Tibial artery (tissue), 4 donors: ENCODE results near the gene SEC61B.

Experiments
- DNase-seq, 2 donors: peaks; one replicate each; pipeline ENCODE4 v3.0.0-alpha.2; 2019
- H3K27ac ChIP-seq, 2 donors: fragments of 200-600 bp; sonication (generic) in 1 of 2; 1 replicate in 1 of 2; 2 replicates in 1 of 2; pipeline ENCODE4 v1.5.1; 2018 to 2019; ENCODE audit warnings: mild to moderate bottlenecking in 1 of 2
- H3K27me3 ChIP-seq, 2 donors: fragments of 200-600 bp; sonication (generic) in 1 of 2; one replicate each; pipeline versions ENCODE4 v1.5.1 to v1.6.0; 2016 to 2019
- H3K36me3 ChIP-seq, 3 donors: fragments of 200-600 bp; sonication (generic) in 2 of 3; one replicate each; pipeline ENCODE4 v1.5.1; 2016 to 2019; ENCODE audit warnings: mild to moderate bottlenecking in 2 of 3
- H3K4me1 ChIP-seq, 4 donors: fragments of 200-600 bp; sonication (generic) in 2 of 4; 1 replicate in 3 of 4; 2 replicates in 1 of 4; pipeline ENCODE4 v1.5.1; 2016 to 2019
- H3K4me3 ChIP-seq, 2 donors: fragments of 200-600 bp; sonication (generic) in 1 of 2; 1 replicate in 1 of 2; 2 replicates in 1 of 2; pipeline ENCODE4 v1.5.1; 2018 to 2019; ENCODE audit warnings: mild to moderate bottlenecking in 2 of 2
- H3K9me3 ChIP-seq, 3 donors: fragments of 200-600 bp; sonication (generic) in 1 of 3; one replicate each; pipeline ENCODE4 v1.5.1; 2016 to 2019
- CTCF ChIP-seq, 2 experiments: fragments of 200-600 bp in 1 of 2; fragments of 450-650 bp in 1 of 2; IDR thresholded peaks; one replicate each; pipeline ENCODE4 v1.5.1; 2017 to 2019; ENCODE audit warnings: antibody characterized with exemption in 2 of 2, mild to moderate bottlenecking in 1 of 2, moderate library complexity in 1 of 2
- intact Hi-C: fragments of 100-400 bp; cut with DNase I; formaldehyde crosslinking; loops from one replicate; pipeline ENCODE4 v1.15.0; 2023; ENCODE audit warnings: low total_unique reads

SEC61B gene

GRCh38 chr9:99182356-99182755 lies 39.7 kb upstream of the SEC61B start:
- H3K36me3 ChIP-seq: no peaks in the 10 kb centered on the region
- no peak for DNase-seq
- H3K4me1 ChIP-seq: peaks cover 0 to 11% (median 3%) of the 10 kb centered on the region in 4 donors
- TF ChIP-seq CTCF (IDR thresholded peaks at IDR 0.05): no peak
- no peak overlapping the region for H3K4me3 ChIP-seq
- no peak overlapping the region for H3K27ac ChIP-seq
- intact Hi-C loops: loop anchor here (10.0 kb wide), 1 partner anchor 622 kb away; no protein-coding TSS in a partner anchor
- no peaks in the 10 kb centered on the region for H3K9me3 ChIP-seq
- no peaks in the 10 kb centered on the region for H3K27me3 ChIP-seq

DNA sequence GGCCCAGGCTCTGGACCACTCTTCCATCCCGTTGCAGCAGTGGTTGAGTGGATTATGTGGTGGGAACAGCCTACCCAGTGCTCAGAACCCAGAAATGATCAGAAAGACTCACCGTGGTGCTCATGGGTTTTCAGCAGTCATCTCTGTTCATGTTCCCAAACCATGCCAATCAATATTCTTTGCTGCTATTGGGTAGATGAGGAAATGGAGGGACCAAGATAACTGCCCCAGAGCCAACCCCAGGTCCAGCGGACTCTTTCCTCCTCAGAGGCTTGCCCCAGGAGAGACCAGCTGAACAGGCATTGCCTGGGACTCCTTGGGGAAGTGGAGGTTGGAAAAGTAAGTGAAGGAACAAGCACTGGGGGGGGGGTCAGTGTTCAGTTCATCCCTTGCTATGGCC lies 38.5 kb upstream of the SEC61B start:
- no peaks in the 10 kb centered on the region for H3K36me3 ChIP-seq
- no peak overlapping the region for H3K27ac ChIP-seq
- H3K4me3 ChIP-seq: no peak overlapping the region
- H3K27me3 ChIP-seq: no peaks in the 10 kb centered on the region
- intact Hi-C loops: loop anchor here (10.0 kb wide), 1 partner anchor 621 kb away; no protein-coding TSS in a partner anchor
- no peak for DNase-seq
- H3K9me3 ChIP-seq: no peaks in the 10 kb centered on the region
- peaks cover 0 to 11% (median 3%) of the 10 kb centered on the region in 4 donors for H3K4me1 ChIP-seq
- TF ChIP-seq CTCF (IDR thresholded peaks at IDR 0.05): no peak

DNA sequence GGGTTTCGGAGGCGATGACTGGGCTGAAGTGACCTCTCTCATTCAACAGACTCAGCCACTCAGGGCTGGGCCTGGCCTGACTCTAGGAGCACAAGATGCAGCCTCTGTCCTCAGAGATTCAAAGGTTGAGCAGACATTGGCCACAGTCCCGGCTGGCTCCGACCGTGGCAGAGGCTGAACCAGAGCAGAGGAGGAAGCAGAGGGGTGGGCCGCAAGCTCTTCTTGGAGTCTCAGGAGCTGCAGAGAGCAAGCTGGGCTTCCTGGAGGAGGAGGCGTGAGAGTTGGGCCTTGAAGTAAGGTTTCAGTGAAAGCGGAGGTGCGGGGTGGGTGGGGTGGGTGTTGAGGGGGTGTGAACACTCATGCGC lies 38.0 kb upstream of the SEC61B start:
- no peak for TF ChIP-seq CTCF (IDR thresholded peaks at IDR 0.05)
- Histone ChIP-seq H3K4me3 (no peak overlapping the region), H3K27me3 (peaks cover 0 to 3% of the 10 kb centered on the region in 2 donors), H3K27ac (peak overlapping the region; percentile 8 to 51), H3K36me3 (no peaks in the 10 kb centered on the region), H3K9me3 (no peaks in the 10 kb centered on the region), H3K4me1 (peaks cover 0 to 11% (median 3%) of the 10 kb centered on the region in 4 donors)
- DNase-seq: peak; percentile 64 to 68
- intact Hi-C loops: loop anchor here (10.0 kb wide), 1 partner anchor 621 kb away; no protein-coding TSS in a partner anchor

GRCh38 chr9:99184475-99185347 lies 37.4 kb upstream of the SEC61B start:
- H3K36me3 ChIP-seq: no peaks in the 10 kb centered on the region
- peaks cover 0 to 6% of the 10 kb centered on the region in 2 donors for H3K27me3 ChIP-seq
- intact Hi-C loops: loop anchor here (10.0 kb wide), 1 partner anchor 620 kb away; no protein-coding TSS in a partner anchor
- H3K4me3 ChIP-seq: peak overlapping the region; percentile 14 to 31
- TF ChIP-seq CTCF (IDR thresholded peaks at IDR 0.05): peak; percentile 88 to 96
- no peaks in the 10 kb centered on the region for H3K9me3 ChIP-seq
- peak; percentile 91 to 95 for DNase-seq
- H3K4me1 ChIP-seq: peaks cover 0 to 11% (median 3%) of the 10 kb centered on the region in 4 donors
- H3K27ac ChIP-seq: peak overlapping the region; percentile 8 to 51

DNA sequence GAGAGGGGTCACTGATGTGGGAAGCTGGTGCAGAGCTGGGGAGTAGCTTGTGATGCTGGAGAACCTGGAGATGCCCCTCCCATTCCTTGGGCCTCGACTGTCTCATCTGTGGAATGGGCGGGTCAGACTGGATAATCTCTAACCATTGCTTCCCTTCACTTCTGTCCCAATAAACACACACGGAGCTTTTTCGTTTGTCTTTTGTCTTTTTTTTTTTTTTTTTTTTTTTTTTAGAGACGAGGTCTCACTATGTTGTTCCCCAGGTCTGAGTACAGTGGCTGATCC lies 36.8 kb upstream of the SEC61B start:
- intact Hi-C loops: loop anchor here (10.0 kb wide), 1 partner anchor 620 kb away; no protein-coding TSS in a partner anchor

More for the DNA sequence above, 36.8 kb upstream of the SEC61B start:
- Histone ChIP-seq H3K9me3 (no peaks in the 10 kb centered on the region), H3K4me3 (no peak overlapping the region), H3K4me1 (peaks cover 0 to 11% (median 3%) of the 10 kb centered on the region in 4 donors), H3K27me3 (peaks cover 0 to 6% of the 10 kb centered on the region in 2 donors), H3K36me3 (no peaks in the 10 kb centered on the region), H3K27ac (no peak overlapping the region)
- no peak for TF ChIP-seq CTCF (IDR thresholded peaks at IDR 0.05)
- DNase-seq: no peak
